GM18951 (cell line): ENCODE results near the gene DGKG.

ENCODE experiments used
- POLR2A ChIP-seq: IDR thresholded peaks from 4 replicates; pipeline ENCODE4 v1.6.1; 2011; ENCODE audit warnings: mild to moderate bottlenecking; ENCODE audit not compliant: insufficient read length, insufficient read depth; ENCODE audit errors: extremely low read depth
- in situ Hi-C: fragments of 300-500 bp; cut with MboI; formaldehyde crosslinking; loops from one replicate; pipeline ENCODE4 v1.12.0; 2022; ENCODE audit warnings: low sequenced_read_pairs, mixed read lengths, inconsistent platforms; ENCODE audit not compliant: unreplicated experiment

DGKG gene

DNA sequence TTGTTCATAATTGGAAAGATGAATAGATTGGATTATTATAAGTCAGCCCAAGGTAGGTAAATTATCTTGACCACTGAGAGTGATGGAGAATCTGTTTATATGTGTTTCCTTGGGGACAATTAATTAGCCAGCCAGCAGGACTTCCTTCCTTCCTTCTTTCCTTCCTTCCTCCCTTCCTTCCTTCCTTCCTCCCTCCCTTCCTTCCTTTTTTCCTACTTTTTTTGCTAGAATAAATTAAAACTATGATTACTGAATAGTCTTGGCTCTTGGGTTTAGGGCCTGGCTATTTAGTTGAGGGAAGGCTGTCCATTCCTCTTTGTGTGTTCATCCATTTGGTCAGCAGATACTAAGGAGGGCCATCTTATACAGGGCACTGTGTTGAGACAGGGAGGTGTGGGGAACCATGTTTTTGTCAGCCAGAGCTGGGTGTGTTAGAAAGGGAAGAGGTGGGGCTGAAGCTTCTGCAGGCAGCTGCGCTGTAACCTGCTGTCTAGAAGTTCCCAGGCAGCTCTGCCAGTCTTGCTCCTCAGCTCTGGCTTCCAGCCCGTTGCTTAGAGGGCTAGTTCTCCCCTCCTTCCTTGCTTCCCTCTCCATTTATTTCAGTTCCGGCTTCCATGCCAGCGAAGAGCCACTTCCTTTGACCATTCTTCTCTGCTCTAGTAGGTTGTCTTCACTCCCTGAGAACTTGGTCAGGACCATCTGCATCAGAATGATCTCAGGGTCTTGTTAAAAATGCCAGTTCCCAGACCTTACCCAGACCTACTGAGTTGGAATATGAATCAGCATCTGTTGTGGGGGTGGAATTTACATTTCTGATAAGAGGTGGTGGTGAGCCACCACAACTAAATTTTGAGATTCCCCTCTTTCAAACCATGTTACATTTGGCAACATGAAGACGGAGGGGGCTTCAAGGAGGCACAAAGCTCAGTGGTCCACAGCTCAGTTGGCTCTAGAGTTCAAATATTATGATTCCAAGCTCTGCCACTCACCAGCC is 113.9 kb downstream of the DGKG start:
- TF ChIP-seq POLR2A, result no peak
- in situ Hi-C loops, result no loop called here

DNA sequence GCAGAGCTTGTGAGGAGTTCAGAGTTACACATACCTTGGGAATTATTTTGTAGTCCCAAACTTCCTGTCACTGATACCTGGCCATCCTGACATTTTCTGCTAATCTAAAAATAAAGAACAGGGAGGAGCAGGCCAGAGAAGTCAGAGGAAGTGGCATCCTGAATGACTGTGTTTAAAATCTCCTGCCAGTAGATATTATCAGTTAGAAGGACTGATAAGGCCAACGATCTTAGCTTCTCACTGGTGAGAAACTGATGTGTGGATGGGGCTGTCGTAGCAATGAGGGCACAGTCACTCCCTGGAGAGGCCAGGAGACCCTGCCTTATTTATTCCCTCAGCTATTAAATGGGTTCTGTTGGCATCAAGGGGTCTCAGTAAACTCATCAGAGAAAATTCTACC is 115.1 kb downstream of the DGKG start:
- in situ Hi-C loops, result no loop called here
- no peak for TF ChIP-seq POLR2A

DNA sequence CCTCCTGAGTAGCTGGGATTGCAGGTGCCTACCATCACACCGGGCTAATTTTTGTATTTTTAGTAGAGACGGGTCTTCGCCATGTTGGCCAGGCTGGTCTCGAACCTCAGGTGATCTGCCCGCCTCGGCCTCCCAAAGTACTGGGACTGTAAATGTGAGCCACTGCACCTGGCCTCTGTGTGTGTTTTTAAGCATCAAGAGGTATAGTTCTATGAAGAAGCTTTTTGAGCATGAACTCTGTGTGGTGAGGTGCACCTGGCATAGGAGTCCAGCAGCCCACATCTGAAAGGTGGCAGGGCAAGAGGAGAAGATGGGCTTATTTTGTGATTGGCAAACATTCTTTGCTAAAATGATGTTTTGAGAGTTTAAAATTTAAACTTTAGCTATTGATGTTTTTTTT is 118.0 kb downstream of the DGKG start:
- TF ChIP-seq POLR2A, result no peak
- in situ Hi-C loops, result loop anchor here (5.0 kb wide), 1 partner anchor 257 kb away; no protein-coding TSS in a partner anchor

DNA sequence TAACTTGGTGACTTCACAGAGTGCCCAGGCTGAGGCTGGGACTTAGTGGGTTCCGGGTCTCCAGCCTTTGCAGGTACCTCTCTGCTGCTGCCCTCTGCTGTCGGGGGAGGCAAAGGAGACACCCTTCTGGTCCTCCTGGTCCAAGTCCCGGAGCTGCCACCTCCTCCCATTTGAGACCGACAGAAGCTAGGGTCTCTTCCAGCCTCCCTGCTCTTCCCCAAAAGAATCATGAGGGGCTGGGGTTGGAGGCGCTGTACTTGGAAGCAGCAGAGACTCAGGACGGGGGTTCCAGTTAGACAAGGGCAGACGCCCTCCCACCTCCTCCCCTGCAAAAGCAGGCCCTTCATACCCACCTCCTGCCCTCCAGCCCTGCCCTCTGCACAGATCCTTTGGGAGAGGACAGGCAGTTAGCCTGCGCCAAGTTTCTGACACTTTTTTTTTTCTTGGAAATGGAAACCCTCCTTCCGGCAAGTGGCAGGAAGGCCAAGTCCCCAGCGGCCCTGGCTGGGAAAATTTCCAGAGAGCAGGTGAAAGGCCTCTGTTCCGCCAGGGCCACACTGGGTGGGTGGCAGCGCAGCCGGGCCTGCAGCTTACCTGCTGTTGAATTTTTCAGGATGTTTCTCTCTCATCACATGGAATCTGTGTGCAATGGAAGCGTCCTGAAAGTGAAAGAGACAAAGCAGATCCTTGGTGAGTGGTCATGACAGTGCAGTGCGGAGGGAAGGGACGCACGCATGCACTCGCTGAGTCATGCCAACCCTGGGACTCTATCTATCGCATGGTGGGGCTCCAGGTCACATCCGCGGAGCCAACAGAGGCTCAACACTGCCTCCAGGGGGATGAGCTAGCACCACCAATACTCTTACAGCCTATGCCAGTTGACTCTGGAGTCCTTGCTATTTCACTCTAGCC is 119.9 kb downstream of the DGKG start:
- in situ Hi-C loops, result loop anchor here (5.0 kb wide), 1 partner anchor 255 kb away; no protein-coding TSS in a partner anchor
- no peak for TF ChIP-seq POLR2A

DNA sequence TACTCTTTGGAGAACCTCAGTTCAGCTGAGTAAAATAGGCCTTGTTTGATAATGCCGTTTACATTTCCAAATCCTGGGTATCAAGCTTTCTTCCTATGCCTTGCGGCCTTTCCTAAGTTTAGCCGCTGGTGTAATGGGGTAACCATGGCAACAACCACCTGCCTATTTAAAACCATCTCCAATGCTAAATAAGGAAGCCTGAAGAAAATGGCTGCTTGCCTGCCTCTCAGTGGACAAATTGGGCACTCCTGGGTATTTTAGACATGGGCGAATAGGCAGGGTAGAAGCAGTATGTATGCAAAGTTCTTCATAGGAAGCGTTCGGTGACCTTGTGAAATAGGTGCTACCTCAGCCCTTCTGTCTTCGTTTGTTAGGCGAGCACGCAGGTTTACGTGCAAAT is 122.7 kb downstream of the DGKG start:
- in situ Hi-C loops, result no loop called here

DNA sequence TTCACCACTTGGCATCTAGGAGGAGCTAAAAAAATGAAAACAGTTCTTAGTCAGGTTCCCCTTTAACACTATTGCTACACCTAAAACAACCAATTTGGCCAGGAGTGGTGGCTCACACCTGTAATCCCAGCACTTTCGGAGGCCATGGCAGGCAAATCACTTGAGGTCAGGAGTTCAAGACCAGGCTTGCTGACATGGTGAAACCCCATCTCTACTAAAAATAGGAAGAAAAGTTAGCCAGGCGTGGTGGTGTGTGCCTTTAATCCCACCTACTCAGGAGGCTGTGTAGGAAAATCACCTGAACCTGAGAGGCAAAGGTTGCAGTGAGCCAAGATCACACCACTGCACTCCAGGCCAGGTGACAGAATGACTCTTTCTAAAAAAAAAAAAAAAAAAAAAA is 124.1 kb downstream of the DGKG start:
- no peak for TF ChIP-seq POLR2A
- in situ Hi-C loops, result no loop called here

More for the DNA sequence above, 122.7 kb downstream of the DGKG start:
- no peak for TF ChIP-seq POLR2A

DNA sequence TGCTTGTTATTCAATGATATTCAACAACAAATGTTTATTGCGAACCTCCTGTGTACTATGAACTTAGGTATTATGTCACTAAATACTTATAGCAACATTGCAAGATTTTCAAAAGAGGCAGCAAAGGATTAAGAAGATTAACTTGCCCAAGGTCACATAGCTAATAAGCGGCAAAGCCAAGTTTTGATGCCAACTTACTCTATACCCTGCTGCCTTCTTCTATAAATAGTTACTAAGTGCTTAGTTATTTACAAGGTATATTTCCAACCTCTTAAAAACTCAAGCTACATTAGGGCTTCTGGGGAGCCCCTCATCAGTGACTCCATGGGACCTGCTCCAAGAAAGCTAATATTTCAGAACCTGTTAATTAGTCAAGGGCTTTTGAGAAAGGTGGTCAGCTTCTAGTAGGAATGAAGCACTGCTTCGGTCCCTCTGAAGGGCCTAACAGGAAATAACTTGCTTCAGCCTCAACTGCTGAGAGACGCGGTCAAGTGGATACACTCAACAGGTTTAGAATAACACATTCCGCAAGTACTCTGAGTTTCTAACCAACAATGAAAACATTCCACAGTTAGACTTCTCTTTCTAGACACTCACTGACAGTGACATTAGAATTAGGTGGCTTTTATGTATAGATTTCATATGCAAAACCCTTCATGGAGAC is 125.5 kb downstream of the DGKG start:
- no peak for TF ChIP-seq POLR2A
- in situ Hi-C loops, result no loop called here

DNA sequence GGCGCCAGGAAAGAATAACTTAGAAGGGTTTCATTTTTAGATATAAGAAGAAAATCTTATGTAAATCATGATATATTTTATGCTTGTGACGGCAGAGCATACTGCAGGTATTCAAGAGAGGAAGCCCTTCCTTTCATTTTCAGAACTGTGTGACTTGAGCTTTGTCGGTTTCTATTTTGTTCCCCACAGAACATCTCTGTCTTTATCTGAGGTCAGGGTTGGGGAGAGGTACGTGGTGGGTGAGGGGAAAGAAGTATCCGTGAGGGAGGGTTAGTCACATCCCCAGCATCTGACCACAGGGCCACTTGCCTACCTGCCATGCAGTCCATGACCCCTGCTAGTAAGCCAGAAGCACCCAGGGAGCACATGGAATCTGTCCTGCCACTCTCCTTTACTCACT is 126.5 kb downstream of the DGKG start:
- TF ChIP-seq POLR2A, result no peak
- in situ Hi-C loops, result no loop called here

DNA sequence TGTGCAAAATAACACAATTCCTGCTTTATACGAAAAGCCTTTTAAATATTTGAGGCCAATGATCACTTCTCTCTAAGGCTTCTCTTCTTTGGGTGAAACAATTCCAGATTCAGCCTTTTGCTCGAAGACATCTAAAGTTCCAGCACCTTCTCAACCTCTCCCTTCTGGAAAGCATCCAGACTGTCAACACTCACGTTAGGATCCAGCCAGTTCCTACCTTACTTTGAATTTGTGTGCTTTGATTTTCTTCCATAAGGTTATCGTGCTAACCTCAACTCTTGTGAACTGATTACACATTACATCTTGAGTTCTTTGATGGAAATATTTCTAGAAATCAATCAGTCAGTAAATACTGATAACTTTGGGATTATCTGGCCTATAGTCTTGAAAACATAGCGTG is 127.9 kb downstream of the DGKG start:
- in situ Hi-C loops, result no loop called here
- TF ChIP-seq POLR2A, result no peak

DNA sequence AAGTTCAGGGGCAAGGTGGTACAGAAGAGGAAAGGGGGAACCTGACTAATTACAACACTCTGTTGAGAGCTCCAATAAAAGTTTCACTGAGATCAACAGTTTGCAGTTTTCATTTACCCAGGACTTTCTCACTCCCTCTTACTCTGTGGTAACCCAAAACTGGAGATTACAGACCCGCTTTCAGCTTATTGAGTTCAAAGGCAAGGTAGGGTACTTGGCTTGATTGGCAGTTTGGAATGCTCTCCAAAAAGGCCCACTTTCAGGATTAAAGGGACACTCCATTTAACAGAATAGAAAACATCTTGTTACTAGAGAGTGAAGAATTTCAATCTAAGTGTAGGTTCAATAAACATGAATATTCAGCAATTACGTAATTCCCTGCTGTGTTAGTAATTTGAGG is 135.6 kb downstream of the DGKG start:
- in situ Hi-C loops, result no loop called here
- TF ChIP-seq POLR2A, result no peak

DNA sequence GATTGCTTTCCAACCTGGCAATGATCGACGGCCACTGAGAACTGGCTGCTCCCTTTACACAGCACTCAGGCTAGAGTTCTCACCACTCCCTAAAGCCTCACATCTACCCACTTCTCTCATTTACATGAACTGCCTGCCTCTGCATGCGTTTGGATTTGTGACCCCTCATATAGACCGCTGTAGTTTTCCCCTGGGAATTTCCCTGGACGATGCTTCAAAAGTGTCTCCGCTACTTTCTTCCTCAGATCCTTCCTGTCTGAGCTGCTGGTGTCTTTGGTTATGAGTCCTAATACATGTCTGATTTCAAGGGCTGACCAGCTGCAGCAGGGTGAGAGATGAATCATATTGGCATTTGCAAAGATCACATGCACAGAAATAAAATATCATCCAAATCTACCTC is 136.4 kb downstream of the DGKG start:
- TF ChIP-seq POLR2A, result no peak
- in situ Hi-C loops, result no loop called here

DNA sequence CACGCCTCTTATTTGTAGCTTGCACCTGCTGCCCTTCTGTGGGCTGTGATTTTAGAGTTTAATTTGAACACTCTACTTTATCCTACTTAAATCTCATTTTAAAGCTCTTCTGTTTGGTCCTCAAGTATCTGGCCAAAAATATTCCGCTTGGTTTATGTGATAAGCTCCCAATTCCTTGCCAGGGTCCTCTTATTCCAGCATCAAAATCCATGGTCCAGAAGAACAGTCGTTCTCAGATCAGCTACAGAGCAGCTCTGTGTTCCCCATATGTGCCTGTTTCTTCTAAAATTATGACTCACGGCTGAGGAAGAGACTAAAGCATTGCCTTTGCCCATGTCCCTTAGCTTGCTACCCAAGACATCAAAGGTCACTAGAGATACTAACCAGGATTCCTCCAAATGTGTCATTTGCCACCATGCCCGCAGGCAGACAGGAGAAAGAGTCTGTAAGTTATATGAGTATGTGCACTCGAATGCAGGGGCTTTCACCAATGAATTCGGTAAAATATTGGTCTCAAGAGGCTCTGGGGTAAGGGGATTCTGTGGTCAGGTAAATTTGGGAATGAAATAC is 137.9 kb downstream of the DGKG start:
- TF ChIP-seq POLR2A, result no peak
- in situ Hi-C loops, result no loop called here
